ENCODE results near the gene GJB3. TPM values are rescaled to one million over a fixed set of nuclear protein-coding genes. Genes with fewer than 3 reads are reported as not detected.
A peak's percentile ranks its signal among the peaks of the same experiment; 100 is the strongest.

The GJB3 gene
- total and polyA plus RNA-seq, 8 donors: 0.09 to 0.72 (median 0.15) TPM; not detected in 1

DNA sequence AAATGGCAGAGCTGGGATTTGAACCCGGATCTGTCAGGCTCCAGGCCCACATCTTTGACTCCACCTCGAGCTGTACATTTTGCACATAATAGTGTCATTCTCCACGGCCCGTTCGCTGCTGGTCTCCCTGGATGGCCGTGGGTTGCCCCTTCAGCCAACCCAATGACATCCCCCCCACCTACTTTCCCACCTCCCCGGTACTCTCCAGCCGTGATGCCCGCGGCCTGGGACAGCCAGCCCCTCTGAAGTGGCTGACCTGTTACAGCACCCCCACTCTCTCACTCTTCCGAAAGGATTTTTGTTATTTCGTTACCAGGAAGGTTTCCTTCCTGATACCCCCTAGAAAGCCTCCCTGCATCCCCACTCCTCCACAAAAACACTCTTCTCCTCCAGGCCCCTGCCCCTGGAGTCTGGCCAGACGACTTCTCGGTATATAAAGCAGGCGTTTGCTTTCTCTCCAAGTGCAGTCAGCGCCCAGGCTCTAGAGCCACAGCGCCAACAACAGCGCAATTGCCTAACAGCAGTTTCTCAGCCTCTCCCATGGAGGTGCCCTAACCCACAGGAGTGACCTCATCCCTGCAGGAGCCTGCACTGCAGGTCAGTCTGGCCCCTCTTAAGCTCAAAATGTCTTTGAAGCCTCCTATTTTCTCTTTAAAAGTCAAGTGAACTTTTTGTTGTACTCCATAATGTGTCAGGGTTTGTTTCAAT lies 40.7 kb upstream of the GJB3 start:
- FAIRE-seq: no peak
- WGBS, 2 donors: 52 to 58% methylated on average over 18 of the region's 18 CpGs
- H3K27ac ChIP-seq: no peak overlapping the region
- H3K4me3 ChIP-seq: no peak overlapping the region
- TF ChIP-seq, protein P1, sequence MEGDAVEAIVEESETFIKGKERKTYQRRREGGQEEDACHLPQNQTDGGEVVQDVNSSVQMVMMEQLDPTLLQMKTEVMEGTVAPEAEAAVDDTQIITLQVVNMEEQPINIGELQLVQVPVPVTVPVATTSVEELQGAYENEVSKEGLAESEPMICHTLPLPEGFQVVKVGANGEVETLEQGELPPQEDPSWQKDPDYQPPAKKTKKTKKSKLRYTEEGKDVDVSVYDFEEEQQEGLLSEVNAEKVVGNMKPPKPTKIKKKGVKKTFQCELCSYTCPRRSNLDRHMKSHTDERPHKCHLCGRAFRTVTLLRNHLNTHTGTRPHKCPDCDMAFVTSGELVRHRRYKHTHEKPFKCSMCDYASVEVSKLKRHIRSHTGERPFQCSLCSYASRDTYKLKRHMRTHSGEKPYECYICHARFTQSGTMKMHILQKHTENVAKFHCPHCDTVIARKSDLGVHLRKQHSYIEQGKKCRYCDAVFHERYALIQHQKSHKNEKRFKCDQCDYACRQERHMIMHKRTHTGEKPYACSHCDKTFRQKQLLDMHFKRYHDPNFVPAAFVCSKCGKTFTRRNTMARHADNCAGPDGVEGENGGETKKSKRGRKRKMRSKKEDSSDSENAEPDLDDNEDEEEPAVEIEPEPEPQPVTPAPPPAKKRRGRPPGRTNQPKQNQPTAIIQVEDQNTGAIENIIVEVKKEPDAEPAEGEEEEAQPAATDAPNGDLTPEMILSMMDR (IDR thresholded peaks at IDR 0.05): no peak
- DNase-seq: no peak
- H3K4me1 ChIP-seq: no peaks in the 10 kb centered on the region
- H3K27me3 ChIP-seq: no peaks in the 10 kb centered on the region
- H3K36me3 ChIP-seq: no peaks in the 10 kb centered on the region
- intact Hi-C loops (cut with DNase I): loop anchor here in 1 of 3 donors (10.0 kb wide), 1 partner anchor 286 kb away; no protein-coding TSS in a partner anchor
- no peaks in the 10 kb centered on the region for H3K9me3 ChIP-seq
- no peak for ATAC-seq

GRCh38 chr1:34742667-34743270 lies 38.2 kb upstream of the GJB3 start:
- no peak overlapping the region for H3K4me3 ChIP-seq
- H3K27me3 ChIP-seq: no peaks in the 10 kb centered on the region
- no peaks in the 10 kb centered on the region for H3K36me3 ChIP-seq
- FAIRE-seq: no peak
- H3K27ac ChIP-seq: no peak overlapping the region
- H3K4me1 ChIP-seq: no peaks in the 10 kb centered on the region
- peak; percentile 57 to 98 (median 82) for DNase-seq
- TF ChIP-seq, protein P1 (IDR thresholded peaks at IDR 0.05): peak; percentile 94 to 98 (median 97)
- ATAC-seq: peak; percentile 92 to 99 (median 97)
- WGBS, 2 donors: 10 to 12% methylated on average over 16 of the region's 16 CpGs
- intact Hi-C loops (cut with DNase I): loop anchor here in 1 of 3 donors (10.0 kb wide), 1 partner anchor 288 kb away; no protein-coding TSS in a partner anchor
- H3K9me3 ChIP-seq: no peaks in the 10 kb centered on the region

DNA sequence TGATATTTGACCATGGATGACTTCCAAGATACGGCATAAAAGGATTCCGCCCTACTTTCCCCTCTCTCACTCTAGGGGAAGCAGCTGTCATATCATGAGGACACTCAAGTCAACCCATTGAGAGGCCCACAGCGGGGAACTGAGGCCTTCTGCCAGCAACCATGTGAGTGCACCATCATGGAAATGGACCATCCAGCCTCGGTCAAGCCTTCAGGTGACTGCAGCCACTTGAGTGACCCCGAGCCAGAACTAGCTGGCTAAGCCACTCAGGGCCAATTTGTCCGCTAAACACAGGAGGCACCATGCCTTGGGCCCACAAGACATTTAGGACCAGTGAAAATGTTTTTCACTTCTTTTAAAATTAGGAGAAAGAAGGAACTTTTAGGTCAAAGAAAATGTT lies 37.2 kb upstream of the GJB3 start:
- TF ChIP-seq, protein P1 (IDR thresholded peaks at IDR 0.05): no peak
- H3K27me3 ChIP-seq: no peaks in the 10 kb centered on the region
- DNase-seq (no peak), ATAC-seq (no peak), FAIRE-seq (no peak)
- no peaks in the 10 kb centered on the region for H3K9me3 ChIP-seq
- WGBS, 2 donors: 86 to 90% methylated on average over 6 of the region's 6 CpGs
- H3K36me3 ChIP-seq: no peaks in the 10 kb centered on the region
- H3K4me1 ChIP-seq: no peaks in the 10 kb centered on the region
- H3K4me3 ChIP-seq: no peak overlapping the region
- intact Hi-C loops (cut with DNase I): loop anchor here in 1 of 3 donors (10.0 kb wide), 1 partner anchor 289 kb away; no protein-coding TSS in a partner anchor
- H3K27ac ChIP-seq: no peak overlapping the region

DNA sequence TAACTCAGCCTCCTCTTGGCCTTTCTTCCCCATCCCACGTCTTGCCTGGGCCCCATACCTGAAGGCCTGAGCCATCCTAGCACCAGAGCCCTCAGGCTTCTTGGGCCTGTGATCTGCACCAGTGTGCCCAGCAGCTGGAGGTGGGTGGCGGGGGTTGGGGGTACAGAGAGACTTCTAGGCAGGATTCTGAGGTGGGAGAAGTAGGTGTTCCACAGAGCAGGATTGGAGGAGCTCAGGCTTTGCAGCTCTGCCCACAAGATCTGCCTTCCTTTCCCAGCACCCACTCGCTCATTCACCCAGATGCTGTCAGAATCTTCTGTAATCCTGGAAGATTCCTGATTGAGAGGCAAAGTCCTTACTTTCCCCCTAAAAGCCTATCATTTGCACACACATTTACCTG lies 36.2 kb upstream of the GJB3 start:
- TF ChIP-seq, protein P1 (IDR thresholded peaks at IDR 0.05): no peak
- H3K27me3 ChIP-seq: no peaks in the 10 kb centered on the region
- FAIRE-seq (no peak), DNase-seq (no peak), ATAC-seq (no peak)
- H3K4me3 ChIP-seq: no peak overlapping the region
- intact Hi-C loops (cut with DNase I): loop anchor here in 1 of 3 donors (10.0 kb wide), 1 partner anchor 290 kb away; no protein-coding TSS in a partner anchor
- no peaks in the 10 kb centered on the region for H3K9me3 ChIP-seq
- H3K36me3 ChIP-seq: no peaks in the 10 kb centered on the region
- H3K4me1 ChIP-seq: no peaks in the 10 kb centered on the region
- 69 to 76% methylated on average over 3 of the region's 3 CpGs for WGBS, 2 donors
- no peak overlapping the region for H3K27ac ChIP-seq
